ENCODE data around the gene SREK1. TPM values are rescaled to one million over a fixed set of nuclear protein-coding genes. Genes with fewer than 3 reads are reported as not detected.

SREK1 gene
- 78.4 TPM for total RNA-seq (ENCODE audit: unreplicated experiment)
- long read RNA-seq, partial matches to known transcripts: 35 of 38 reads
- long read RNA-seq, other reads (novel, unspliced or antisense): 3 of 38 reads

GRCh38 chr5:66144074-66144833 is at the start of gene SREK1:
Gene SREK1 (plus strand): TSS chr5:66144300. CDS start chr5:66144377, 77 bp downstream.
- peak within 1 kb of the TSS; percentile 95 for H3K4me3 Mint-ChIP-seq (ENCODE audit: unreplicated experiment)

GRCh38 chr5:66100851-66101250 is 43.2 kb upstream of the SREK1 start:
- DNase-seq: no peak
- Mint-ChIP-seq H3K4me3 (ENCODE audit: unreplicated experiment) (no peak overlapping the region), H3K4me1 (ENCODE audit: low read depth, unreplicated experiment) (no peaks in the 10 kb centered on the region), H3K9me3 (ENCODE audit: unreplicated experiment) (peaks cover 38% of the 10 kb centered on the region), H3K27ac (ENCODE audit: unreplicated experiment) (no peak overlapping the region), H3K36me3 (ENCODE audit: unreplicated experiment) (peaks cover 68% of the 10 kb centered on the region), H3K27me3 (ENCODE audit: unreplicated experiment) (peaks cover 4% of the 10 kb centered on the region)
- no peak for TF ChIP-seq CTCF (IDR thresholded peaks at IDR 0.05; ENCODE audit: partially characterized antibody, unreplicated experiment)

More at GRCh38 chr5:66144074-66144833, at the start of gene SREK1:
- H3K27ac Mint-ChIP-seq (ENCODE audit: unreplicated experiment): peak within 1 kb of the TSS; percentile 99
- H3K27me3 Mint-ChIP-seq (ENCODE audit: unreplicated experiment): peaks cover 3% of the 10 kb centered on the region
- H3K9me3 Mint-ChIP-seq (ENCODE audit: unreplicated experiment): peaks cover 5% of the 10 kb centered on the region
- peak; percentile 94 for DNase-seq
- H3K36me3 Mint-ChIP-seq (ENCODE audit: unreplicated experiment): no peaks in the 10 kb centered on the region
- no peak for TF ChIP-seq CTCF (IDR thresholded peaks at IDR 0.05; ENCODE audit: partially characterized antibody, unreplicated experiment)
- peaks cover 16% of the 10 kb centered on the region for H3K4me1 Mint-ChIP-seq (ENCODE audit: low read depth, unreplicated experiment)

- no peak overlapping the region for H3K4me3 Mint-ChIP-seq (ENCODE audit: unreplicated experiment)
- no peak overlapping the region for H3K27ac Mint-ChIP-seq (ENCODE audit: unreplicated experiment)
- H3K4me1 Mint-ChIP-seq (ENCODE audit: low read depth, unreplicated experiment): no peaks in the 10 kb centered on the region
- H3K9me3 Mint-ChIP-seq (ENCODE audit: unreplicated experiment): peaks cover 22% of the 10 kb centered on the region
- no peak for DNase-seq
- peaks cover 7% of the 10 kb centered on the region for H3K27me3 Mint-ChIP-seq (ENCODE audit: unreplicated experiment)
- H3K36me3 Mint-ChIP-seq (ENCODE audit: unreplicated experiment): peaks cover 19% of the 10 kb centered on the region
- no peak for TF ChIP-seq CTCF (IDR thresholded peaks at IDR 0.05; ENCODE audit: partially characterized antibody, unreplicated experiment)
These were observed 30.9 kb upstream of the SREK1 start for GRCh38 chr5:66113160-66113559.

- no peak for TF ChIP-seq CTCF (IDR thresholded peaks at IDR 0.05; ENCODE audit: partially characterized antibody, unreplicated experiment)
- DNase-seq: no peak
- H3K4me1 Mint-ChIP-seq (ENCODE audit: low read depth, unreplicated experiment): no peaks in the 10 kb centered on the region
- H3K4me3 Mint-ChIP-seq (ENCODE audit: unreplicated experiment): no peak overlapping the region
- H3K9me3 Mint-ChIP-seq (ENCODE audit: unreplicated experiment): no peaks in the 10 kb centered on the region
- H3K27ac Mint-ChIP-seq (ENCODE audit: unreplicated experiment): no peak overlapping the region
- peaks cover 5% of the 10 kb centered on the region for H3K36me3 Mint-ChIP-seq (ENCODE audit: unreplicated experiment)
- no peaks in the 10 kb centered on the region for H3K27me3 Mint-ChIP-seq (ENCODE audit: unreplicated experiment)
These were observed 25.8 kb upstream of the SREK1 start for GRCh38 chr5:66118304-66118703.

- TF ChIP-seq CTCF (IDR thresholded peaks at IDR 0.05; ENCODE audit: partially characterized antibody, unreplicated experiment): no peak
- no peaks in the 10 kb centered on the region for H3K27me3 Mint-ChIP-seq (ENCODE audit: unreplicated experiment)
- H3K36me3 Mint-ChIP-seq (ENCODE audit: unreplicated experiment): peaks cover 5% of the 10 kb centered on the region
- no peaks in the 10 kb centered on the region for H3K9me3 Mint-ChIP-seq (ENCODE audit: unreplicated experiment)
- DNase-seq: no peak
- no peak overlapping the region for H3K27ac Mint-ChIP-seq (ENCODE audit: unreplicated experiment)
- H3K4me1 Mint-ChIP-seq (ENCODE audit: low read depth, unreplicated experiment): peaks cover 2% of the 10 kb centered on the region
- no peak overlapping the region for H3K4me3 Mint-ChIP-seq (ENCODE audit: unreplicated experiment)
These were observed 21.6 kb upstream of the SREK1 start for GRCh38 chr5:66122379-66123034.
